Activated CD8-positive, alpha-beta memory T cell treated with anti-CD3 and anti-CD28 coated beads, Interleukin-2, amount 50 U/mL, for 24 hours (primary cell): ENCODE results near the gene MAPT.
"Not testable (repeated sequence)": the region's sequence is repeated elsewhere in the genome, so short reads cannot be mapped to it uniquely, and the experiment has no call there.

ENCODE experiments used
- DNase-seq: peaks from one replicate; pipeline ENCODE4 v3.0.0-alpha.2; 2020; ENCODE audit errors: extremely low read depth

The MAPT gene

DNA sequence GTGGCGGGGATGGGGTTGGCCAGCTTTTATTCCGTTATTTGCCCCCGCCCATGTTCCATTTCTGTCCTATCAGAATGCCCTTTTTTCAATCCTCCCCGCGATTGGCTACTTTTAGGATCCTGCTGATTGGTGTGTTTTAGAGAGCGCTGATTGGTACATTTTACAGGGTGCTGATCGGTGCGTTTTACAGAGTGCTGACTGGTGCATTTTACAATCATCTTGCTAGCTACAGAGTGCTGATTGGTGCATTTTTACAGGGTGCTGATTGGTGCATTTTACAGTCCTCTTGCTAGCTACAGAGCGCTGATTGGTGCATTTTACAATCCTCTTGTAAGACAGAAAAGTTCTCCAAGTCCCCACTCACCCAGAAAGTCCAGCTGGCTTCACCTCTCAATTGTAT lies 32.2 kb upstream of the MAPT start:
- DNase-seq: not testable (repeated sequence)

GRCh38 chr17:45863857-45864654 lies 30.3 kb upstream of the MAPT start:
- DNase-seq: no peak

DNA sequence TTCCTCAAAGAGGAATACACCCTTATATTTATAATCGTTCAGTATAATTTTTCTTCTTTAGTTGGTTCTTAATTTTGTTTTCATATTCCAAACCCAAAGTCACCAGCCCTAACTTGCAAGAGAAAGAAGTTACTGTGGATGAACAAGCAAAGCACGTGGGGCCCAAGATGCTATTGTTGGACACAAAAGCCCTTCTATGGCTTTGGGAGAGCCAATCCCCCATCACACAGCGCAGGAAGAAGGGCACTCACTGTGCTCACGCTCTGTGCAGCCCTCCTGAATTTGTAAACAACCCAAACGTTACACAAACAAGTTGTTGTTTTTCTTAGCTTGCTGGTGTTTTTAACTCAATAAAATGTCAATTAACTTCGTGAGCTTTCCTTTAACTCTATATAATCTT lies 27.2 kb upstream of the MAPT start:
- no peak for DNase-seq

- DNase-seq: no peak
Observed at GRCh38 chr17:45867702-45868101, 26.7 kb upstream of the MAPT start.

DNA sequence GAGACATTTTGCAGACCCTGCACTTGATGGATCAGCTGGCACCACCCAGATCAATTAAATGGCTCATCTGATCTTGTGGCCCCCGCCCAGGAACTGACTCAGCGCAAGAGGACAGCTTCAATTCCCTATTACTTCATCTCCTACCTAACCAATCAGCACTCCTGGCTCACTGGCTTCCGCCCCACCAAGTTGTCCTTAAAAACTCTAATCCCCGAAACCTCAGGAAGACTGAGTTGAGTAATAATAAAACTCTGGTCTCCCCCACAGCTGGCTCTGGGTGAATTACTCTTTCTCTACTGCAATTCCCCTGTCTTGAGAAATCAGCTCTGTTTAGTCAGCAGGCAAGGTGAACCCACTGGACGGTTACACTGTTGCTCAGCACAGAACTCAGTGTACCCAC lies 26.1 kb upstream of the MAPT start:
- DNase-seq: no peak

DNA sequence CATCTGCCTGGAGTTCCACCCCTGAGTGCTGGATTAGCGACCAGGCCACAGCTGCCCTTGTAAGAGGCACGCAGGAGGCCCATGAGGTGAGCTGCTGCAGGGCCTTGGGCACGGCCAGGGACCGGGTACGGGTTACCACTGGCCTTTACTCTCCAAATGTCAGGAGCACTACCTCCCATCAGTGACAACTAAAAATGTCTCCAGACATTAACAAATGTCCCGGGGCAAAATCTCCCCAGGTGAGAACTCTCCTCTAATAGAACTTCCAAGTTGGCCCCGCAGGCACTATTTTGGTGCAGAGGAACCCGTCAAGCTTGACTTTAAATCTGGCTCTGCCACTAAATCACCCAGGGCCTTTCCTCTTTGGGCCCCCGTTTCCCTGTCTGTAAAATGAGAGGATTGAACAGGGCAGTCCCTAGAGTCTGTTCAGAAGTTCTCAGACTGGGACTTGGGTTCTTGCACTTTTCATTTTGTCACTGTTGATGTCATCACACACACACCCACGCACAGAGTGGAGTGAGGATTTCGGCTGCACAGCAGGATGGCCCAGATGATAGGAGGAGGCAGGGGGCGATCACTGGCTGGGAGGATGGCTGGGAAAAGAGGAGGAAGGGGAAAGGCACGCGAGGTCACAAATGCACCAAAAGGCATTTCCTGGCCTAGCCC lies 24.5 kb upstream of the MAPT start:
- no peak for DNase-seq

- DNase-seq: no peak
Observed at GRCh38 chr17:45870342-45870974, 23.9 kb upstream of the MAPT start.

DNA sequence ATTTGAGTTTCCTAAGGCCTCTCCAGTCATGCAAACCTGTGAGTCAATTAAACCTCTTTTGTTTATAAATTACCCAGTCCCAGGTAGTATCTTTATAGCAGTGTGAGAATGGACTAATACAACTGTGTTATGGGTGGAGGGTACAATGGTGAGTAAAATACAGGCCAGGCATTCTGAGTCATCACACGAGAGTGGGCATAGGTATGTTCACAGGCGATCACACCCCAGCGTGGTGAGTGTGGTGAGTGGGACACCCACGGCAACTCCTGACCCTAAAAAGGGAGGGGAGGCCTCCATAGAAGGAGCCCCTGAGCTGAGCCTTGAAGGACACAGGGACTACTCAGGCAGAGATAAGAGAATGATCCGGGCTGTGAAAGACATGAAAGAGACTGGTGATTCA lies 22.6 kb upstream of the MAPT start:
- no peak for DNase-seq

DNA sequence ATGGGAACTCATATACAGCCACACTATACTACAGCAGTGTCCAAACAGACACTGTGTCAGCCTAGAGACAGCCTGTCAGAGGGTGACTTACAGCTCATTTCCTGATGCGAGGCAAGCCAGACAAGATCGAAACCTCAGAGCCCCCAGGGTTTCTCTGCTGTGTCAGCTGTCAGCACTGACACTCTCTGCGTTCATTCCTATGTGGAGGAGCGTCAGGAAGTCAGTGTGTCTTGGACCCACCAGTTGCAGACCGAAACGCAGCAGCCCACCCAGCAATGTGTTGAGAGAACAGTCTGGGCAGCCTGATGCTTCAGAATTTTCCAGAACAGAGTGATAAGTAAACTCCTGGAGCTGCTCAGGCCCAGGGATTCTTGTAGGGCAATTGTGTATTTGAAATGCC lies 20.6 kb upstream of the MAPT start:
- DNase-seq: no peak

DNA sequence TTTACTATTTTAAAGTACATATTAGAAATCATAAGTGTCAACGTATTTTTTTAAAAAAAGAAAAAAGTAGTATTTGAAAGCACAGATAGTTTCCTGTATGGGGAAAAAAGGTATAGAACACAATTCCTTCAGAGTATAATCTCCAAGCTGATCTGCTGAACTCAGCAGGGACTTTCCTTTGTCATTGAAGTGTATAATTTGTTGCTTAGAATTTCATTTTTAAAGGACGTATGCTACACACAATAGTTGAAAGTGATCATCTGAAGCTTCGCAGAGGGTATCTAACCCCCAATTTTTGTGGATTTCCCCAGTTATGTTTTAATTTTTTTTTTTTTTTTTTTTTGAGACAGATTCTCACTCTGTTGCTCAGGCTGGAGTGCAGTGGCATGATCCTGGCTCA lies 20.2 kb upstream of the MAPT start:
- DNase-seq: no peak

- DNase-seq: no peak
Observed at GRCh38 chr17:45876539-45876938, 17.8 kb upstream of the MAPT start.

DNA sequence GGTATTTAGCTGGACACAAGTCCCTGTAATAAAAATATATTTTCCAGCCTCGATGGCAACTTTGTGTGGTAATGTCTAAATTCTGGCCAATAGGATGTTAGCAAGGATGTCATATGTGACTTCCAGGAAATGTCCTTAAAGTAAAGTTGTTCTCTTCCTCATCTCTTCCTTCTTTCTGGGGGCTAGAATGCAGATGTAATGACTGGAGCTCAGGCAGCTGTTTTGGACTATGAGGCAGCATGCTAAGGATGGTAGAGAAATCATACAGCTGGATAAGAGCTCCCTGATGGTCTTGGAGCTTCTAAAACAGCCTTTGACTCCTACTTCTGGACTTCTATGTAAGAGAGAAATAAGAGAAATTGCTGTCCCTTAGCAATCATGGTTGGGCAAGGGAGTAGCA lies 16.9 kb upstream of the MAPT start:
- DNase-seq: no peak

DNA sequence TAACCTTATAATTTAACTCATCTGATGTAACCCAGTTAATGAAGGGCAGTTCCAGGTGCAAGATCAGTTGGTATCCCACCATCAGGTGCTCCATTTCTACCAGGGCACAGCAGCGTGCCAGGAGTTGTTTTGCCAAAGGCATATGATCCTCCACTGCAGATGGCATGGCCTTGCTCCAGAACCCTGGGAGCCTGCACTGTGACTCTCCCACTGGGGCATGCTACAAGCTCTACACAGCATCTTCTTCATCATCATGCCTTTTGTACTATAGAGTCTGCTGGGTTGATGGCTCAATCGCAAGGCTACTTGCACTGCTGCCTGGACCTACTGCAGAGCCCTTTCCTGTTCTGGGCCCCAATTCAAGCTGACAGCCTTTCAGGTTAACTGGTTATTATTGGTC lies 11.3 kb upstream of the MAPT start:
- DNase-seq: no peak

GRCh38 chr17:45886852-45887251 lies 7.5 kb upstream of the MAPT start:
- no peak for DNase-seq

DNA sequence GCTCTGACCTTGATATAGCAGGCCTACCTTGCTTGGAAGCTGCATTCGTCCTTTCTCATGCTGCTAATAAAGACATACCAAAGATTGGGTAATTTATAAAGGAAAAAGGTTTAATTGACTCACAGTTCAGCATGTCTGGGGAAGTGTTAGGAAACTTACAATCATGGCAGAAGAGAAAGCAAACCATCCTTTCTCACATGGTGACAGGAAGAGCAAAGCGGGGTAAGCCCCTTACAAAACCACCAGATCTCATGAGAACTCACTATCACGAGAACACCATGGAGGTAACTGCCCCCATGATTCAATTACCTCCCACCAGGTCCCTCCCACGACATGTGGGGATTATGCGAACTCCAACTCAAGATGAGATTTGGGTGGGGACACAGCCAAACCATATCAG lies 6.0 kb upstream of the MAPT start:
- no peak for DNase-seq

DNA sequence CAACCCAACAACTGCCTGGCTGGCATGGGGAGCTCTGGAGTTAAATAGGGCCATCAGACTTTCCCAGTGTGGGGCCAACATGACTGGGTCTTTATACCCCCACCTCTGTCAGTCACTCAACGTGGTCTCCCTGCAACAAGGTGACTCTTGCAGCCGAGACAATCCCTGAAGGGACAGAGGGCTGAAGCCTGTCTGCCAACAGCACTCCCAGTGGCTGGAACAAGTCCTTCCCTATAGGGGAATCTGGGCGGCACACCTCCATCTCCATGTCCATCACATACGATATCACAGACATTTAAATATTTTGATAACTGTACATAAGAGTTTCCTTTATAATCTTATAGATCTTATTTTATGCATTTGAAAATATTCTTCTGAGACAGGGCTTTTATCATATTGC lies 4.8 kb upstream of the MAPT start:
- no peak for DNase-seq

DNA sequence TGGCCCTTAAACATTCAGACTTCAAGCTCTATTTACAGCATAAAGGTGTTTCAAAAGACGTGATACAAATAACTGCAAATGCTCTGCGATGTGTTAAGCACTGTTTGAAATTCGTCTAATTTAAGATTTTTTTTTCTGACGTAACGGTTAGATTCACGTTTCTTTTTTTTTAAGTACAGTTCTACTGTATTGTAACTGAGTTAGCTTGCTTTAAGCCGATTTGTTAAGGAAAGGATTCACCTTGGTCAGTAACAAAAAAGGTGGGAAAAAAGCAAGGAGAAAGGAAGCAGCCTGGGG lies 681 bp upstream of the MAPT start:
- no peak for DNase-seq

GRCh38 chr17:45895304-45895968 lies 1.1 kb downstream of the MAPT start:
- no peak for DNase-seq

GRCh38 chr17:45895969-45896785 lies 1.8 kb downstream of the MAPT start:
- no peak for DNase-seq

GRCh38 chr17:45896803-45897693 lies 2.7 kb downstream of the MAPT start:
- no peak for DNase-seq

GRCh38 chr17:45900136-45900535 lies 5.8 kb downstream of the MAPT start:
- no peak for DNase-seq
